Stimulated activated CD8-positive, alpha-beta memory T cell treated with anti-CD3 and anti-CD28 coated beads, Interleukin-4, amount 100 ng/mL, for 1 hour (primary cell): ENCODE measurements around the gene YAF2.
A peak's percentile ranks its signal among the peaks of the same experiment; 100 is the strongest.

Experiments used
- DNase-seq, 2 donors: peaks; one replicate each; pipeline ENCODE4 v3.0.0-alpha.2; 2020; ENCODE audit warnings: low read depth in 2 of 2, low spot score in 1 of 2

The YAF2 gene

GRCh38 chr12:42145552-42146215 lies 92.4 kb downstream of the YAF2 start:
- DNase-seq, result no peak

GRCh38 chr12:42145197-42145549 lies 92.9 kb downstream of the YAF2 start:
- DNase-seq, result no peak

GRCh38 chr12:42144408-42145196 lies 93.4 kb downstream of the YAF2 start, which contains the start of gene GXYLT1:
Gene GXYLT1, minus strand, starts transcription at chr12:42144874. Its CDS starts 228 bp downstream, at chr12:42144646.
- peak; percentile 54 to 55 for DNase-seq

- DNase-seq, result no peak
These were observed 94.0 kb downstream of the YAF2 start for GRCh38 chr12:42144158-42144407.

GRCh38 chr12:42143452-42144157 lies 94.4 kb downstream of the YAF2 start:
- no peak for DNase-seq

- DNase-seq, result no peak
These were observed 96.0 kb downstream of the YAF2 start for GRCh38 chr12:42141981-42142606.

- no peak for DNase-seq
These were observed 97.1 kb downstream of the YAF2 start for GRCh38 chr12:42140901-42141300.

- no peak for DNase-seq
These were observed 102.7 kb downstream of the YAF2 start for GRCh38 chr12:42135259-42135814.

GRCh38 chr12:42130672-42131402 lies 107.2 kb downstream of the YAF2 start:
- no peak for DNase-seq

- no peak for DNase-seq
These were observed 108.3 kb downstream of the YAF2 start for GRCh38 chr12:42129595-42130204.

- DNase-seq, result no peak
These were observed 109.2 kb downstream of the YAF2 start for GRCh38 chr12:42128888-42129287.

GRCh38 chr12:42128327-42128726 lies 109.7 kb downstream of the YAF2 start:
- DNase-seq, result no peak

GRCh38 chr12:42126963-42127362 lies 111.1 kb downstream of the YAF2 start:
- DNase-seq, result no peak

- DNase-seq, result no peak
These were observed 112.7 kb downstream of the YAF2 start for GRCh38 chr12:42125388-42125767.

- no peak for DNase-seq
These were observed 113.2 kb downstream of the YAF2 start for GRCh38 chr12:42124764-42125387.

GRCh38 chr12:42119085-42119633 lies 118.9 kb downstream of the YAF2 start:
- no peak for DNase-seq

GRCh38 chr12:42118136-42118879 lies 119.7 kb downstream of the YAF2 start:
- DNase-seq, result no peak

GRCh38 chr12:42109031-42109430 lies 129.0 kb downstream of the YAF2 start:
- no peak for DNase-seq
